Fibroblast of pulmonary artery (primary cell): Measurements from ENCODE around the gene NBPF15.
"Not testable (repeated sequence)": the region's sequence is repeated elsewhere in the genome, so short reads cannot be mapped to it uniquely, and the experiment has no call there.

Source experiments
- DNase-seq: peaks from one replicate; pipeline ENCODE4 v3.0.0-alpha.2; 2010; ENCODE audit warnings: low read depth
- H3K4me3 ChIP-seq: replicated peaks from 2 replicates; pipeline ENCODE4 v1.5.1; 2011; ENCODE audit warnings: low read depth, mild to moderate bottlenecking, control low read depth, low read length, moderate library complexity
- CTCF ChIP-seq: IDR thresholded peaks from 2 replicates; pipeline ENCODE4 v1.5.1; 2011; ENCODE audit warnings: mild to moderate bottlenecking, control low read depth, low read length, inconsistent platforms; ENCODE audit errors: missing control alignments

NBPF15 gene

GRCh38 chr1:144461136-144461759 lies at the start of gene NBPF15:
Gene NBPF15, minus strand, starts transcription at chr1:144461669. Its CDS starts 21,666 bp downstream, at chr1:144440003.
- H3K4me3 ChIP-seq = peak within 1 kb of the TSS; percentile 61
- DNase-seq = peak; percentile 54

- not testable (repeated sequence) for DNase-seq, H3K4me3 ChIP-seq
These were observed 35.0 kb upstream of the NBPF15 start for GRCh38 chr1:144496429-144496828.

GRCh38 chr1:144494130-144494529 lies 32.7 kb upstream of the NBPF15 start:
- H3K4me3 ChIP-seq, DNase-seq: not testable (repeated sequence)

DNA sequence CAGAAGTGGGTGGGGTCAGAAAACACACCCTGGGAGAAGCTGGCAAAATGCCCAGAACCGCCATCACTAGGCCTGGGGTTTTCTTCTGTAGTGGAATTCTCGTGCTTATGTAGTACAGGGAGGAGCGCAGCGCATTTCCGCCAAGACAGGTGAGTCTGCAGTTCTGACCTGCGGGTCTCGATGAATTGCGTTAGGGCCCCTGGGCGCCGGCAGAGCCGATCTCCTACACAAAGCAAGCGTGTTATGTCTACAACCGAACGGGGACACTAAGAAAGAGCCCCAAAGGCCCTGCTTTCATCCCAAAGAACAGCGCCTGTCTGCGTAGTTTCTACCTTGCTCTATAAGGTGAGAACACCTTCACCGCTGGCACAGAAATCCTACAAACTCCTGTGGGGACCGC lies 28.9 kb upstream of the NBPF15 start:
- not testable (repeated sequence) for DNase-seq, H3K4me3 ChIP-seq

DNA sequence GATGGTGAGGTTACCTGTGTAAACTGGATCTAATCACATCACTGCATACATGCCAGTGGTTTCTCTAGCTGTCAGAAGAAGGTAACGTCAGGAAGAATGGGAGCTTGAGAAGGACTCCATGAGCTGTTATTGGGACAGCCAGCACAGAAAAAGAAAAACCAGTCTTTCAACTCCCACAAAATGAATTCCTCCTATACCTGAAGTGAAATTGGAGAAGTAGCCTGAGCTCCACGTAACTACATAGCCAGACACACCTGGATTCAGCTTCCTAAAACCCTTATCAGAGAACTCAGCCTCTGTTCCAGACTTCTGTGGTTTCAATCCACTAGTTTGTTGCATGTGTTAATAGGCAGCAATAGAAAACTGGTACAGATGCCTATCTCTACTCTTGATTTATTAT lies 25.5 kb upstream of the NBPF15 start:
- H3K4me3 ChIP-seq, DNase-seq: not testable (repeated sequence)

DNA sequence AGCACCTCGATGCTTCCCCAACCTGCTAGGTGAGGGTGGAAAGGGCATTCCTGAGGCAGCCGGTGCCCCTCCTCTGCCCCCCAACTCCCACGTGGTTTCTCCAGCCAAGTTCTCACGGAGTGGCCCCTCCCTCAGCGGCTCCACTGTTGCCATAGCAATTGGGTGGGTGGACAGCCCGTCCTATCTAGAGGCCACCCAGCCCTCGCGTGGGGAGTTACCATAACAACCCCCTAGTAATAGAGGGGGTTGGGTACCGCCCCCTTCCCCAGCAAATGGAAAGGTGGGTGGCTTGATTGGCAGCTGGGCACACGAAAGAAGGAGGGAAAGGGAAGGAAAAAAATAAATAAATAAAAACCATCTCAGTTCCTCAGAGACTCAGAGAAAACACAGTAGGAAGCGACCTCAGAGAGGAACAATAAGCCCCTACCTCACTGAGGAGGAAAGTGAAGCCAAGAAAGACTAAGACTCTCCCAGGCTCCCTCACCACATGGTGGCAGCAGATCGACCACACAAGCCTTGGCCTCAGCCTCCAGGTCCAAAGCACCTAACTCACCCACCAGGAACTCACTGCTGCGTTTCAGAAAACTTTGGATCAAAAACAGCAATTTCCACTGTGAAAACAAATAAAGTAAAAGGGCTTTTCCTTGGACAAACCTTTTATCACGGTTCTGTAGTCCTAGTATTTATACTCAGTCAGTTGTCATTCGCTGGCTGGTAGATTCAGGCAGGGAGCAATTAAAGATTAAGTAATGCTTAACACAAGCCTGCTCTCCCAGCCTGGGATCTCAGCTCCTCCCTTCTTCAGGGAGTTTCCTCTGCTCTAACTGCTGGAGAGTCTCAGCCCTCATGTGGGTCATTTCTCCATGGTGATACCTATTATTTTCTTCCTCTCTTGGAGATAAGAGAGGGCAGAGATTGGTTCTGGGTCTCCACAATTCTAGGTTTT lies 23.9 kb upstream of the NBPF15 start:
- H3K4me3 ChIP-seq, DNase-seq: not testable (repeated sequence)

DNA sequence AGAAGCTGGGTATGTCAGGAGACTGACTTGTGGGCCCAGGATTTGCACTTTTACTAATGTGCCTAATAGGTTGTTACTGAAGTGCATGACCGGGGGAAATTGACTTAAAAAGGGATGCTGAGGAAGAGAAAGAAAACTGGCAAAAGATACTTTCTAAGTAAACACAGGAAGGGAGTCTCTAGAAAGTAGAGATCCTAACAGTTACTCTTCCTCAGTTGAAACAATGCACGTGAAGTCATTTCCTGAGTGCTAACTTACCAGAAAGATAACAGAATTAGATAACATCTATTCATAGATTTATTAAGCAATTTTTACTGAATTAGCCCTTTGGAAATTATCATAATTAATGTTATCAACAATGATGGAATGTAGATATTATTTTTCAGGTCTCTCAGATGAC lies 12.4 kb upstream of the NBPF15 start:
- H3K4me3 ChIP-seq, DNase-seq: not testable (repeated sequence)

- DNase-seq, H3K4me3 ChIP-seq: not testable (repeated sequence)
These were observed 10.0 kb upstream of the NBPF15 start for GRCh38 chr1:144471434-144471833.

DNA sequence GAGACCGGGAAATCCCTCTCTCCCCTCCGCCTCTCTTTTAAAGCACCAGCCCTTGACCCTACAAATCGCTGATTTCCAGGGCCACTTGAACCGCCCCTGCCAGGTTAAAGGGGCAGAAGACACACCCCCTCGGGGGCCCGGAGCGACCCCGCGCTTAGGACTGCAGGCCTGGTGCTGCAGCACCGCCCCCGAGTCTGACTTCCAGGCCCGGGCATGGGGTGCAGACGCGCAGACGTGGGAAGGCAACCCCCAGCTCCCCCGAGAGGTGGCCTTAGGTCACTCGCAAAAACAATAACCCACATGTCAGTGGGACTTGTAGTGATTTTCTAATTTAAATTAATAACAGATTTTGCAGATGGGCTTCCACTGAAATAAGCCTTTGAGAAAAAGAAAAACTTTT lies 309 bp upstream of the NBPF15 start:
- not testable (repeated sequence) for DNase-seq, H3K4me3 ChIP-seq

DNA sequence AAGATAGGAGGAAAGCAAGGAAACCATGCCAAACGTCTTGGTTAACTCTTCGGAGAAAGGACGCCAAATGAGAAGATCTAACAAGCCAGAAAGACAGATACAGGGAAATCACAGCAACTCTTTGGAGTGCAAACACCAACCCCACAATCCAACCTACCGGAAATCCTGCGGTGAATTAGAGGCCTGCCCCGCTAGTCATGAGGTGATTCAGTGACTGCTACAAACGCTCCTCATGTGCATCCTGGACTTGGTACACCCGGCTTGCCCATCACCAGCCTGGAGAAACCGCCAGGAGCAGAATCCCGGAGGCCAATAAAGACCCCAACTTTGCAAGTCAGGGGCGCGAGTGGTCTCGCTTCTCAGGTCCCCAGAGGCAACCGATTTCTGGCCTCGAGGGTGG lies 783 bp downstream of the NBPF15 start:
- not testable (repeated sequence) for DNase-seq
- H3K4me3 ChIP-seq = peak overlapping the region; percentile 61

DNA sequence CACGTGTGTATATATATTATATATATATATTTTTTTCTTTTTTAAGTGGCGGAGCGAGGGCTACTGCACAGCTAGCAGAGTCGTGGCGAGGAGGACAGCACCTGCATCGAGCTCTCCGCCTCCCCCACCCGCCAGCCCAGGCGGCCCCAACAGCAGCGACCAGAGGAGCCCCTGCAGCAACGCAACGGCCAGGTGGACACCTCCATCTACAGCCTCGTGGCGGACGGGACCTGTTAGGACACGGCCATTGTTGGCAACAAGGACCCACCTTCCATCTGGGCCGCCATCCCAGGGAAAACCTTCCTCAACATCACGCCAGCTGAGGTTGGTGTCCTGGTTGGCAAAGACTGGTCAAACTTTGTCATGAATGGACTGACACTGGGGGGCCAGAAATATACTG lies 19.1 kb downstream of the NBPF15 start:
- H3K4me3 ChIP-seq, DNase-seq: not testable (repeated sequence)

DNA sequence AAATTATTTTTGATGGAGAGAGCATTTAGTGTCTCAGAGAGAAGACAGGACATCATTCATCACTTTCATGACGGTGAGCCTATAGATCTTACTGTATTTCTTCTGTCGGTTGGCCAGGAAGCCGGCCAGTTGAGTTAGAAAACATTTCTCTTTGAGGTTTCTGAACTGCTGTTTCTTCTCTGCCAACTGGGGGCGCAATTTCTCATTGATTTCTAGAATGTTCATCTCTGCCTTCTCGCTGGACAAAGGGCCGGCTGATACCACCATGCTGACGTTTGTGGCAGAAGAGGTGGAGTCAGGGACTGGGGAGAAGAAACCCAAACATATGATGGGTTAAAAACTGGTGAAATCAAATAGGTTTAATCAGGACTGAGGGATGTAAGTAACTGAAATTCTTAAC lies 21.7 kb downstream of the NBPF15 start:
- DNase-seq, H3K4me3 ChIP-seq: not testable (repeated sequence)
- TF ChIP-seq CTCF = peak; percentile 12

DNA sequence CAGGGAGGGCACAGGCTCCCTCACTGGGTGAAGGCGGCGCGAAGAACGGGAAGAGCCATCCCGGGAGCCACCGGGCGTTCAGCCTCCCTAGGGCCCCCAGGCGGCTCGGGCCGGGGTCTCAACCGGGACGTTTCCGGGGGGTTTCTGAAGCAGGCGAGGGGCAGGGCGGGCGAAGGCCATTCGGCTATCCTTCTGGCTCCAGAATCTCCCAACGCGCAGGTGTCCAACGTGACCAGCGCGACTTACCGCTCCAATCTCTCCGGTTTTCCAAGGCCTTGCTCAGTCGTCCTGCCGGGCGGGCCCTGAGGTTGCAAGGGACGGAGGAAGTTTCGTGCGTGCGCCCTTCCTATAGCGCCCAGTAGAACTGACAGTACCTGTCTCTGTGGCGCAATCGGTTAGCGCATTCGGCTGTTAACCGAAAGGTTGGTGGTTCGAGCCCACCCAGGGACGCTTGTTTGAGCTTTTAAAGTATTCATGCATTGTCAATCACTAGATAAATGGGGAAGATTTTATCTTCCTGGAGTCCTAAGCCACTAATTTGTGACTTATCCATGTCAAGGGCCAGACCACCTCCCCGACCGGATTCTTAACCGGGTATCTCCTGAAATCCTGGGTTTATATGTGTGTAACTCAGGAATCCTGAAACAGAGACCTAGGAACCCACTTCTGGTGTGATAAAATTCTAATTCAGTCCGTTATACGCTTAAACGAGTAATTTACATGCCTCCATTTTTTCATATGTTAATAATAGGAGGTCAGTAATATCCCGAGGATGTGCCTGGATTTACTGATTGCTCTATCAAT lies 42.4 kb downstream of the NBPF15 start:
- DNase-seq = peak; percentile 61
- H3K4me3 ChIP-seq = peak overlapping the region; percentile 50

- H3K4me3 ChIP-seq = peak overlapping the region; percentile 57
- not testable (repeated sequence) for DNase-seq
These were observed 47.9 kb downstream of the NBPF15 start for GRCh38 chr1:144413404-144414118.

- DNase-seq = peak; percentile 99
- H3K4me3 ChIP-seq = peak overlapping the region; percentile 57
These were observed 48.7 kb downstream of the NBPF15 start for GRCh38 chr1:144412491-144413403.

GRCh38 chr1:144412068-144412471 lies 49.4 kb downstream of the NBPF15 start:
- H3K4me3 ChIP-seq = not testable (repeated sequence)
- DNase-seq = peak; percentile 90
